Left lung (tissue), 10 donors: Measurements from ENCODE around the gene DSC3. TPM values are rescaled to one million over a fixed set of nuclear protein-coding genes. Genes with fewer than 3 reads are reported as not detected.

ENCODE experiments used
- ATAC-seq: fragments of 200-7000 bp; cut with Tn5 transposase; one replicate; pipeline ENCODE4 v1.9.1; 2020; ENCODE audit warnings: moderate library complexity
- DNase-seq, 4 donors: peaks; one replicate each; pipeline ENCODE4 v3.0.0-alpha.2; 2013 to 2020
- H3K27ac ChIP-seq, 2 donors: fragments of 200-600 bp; sonication (generic) in 1 of 2; one replicate each; pipeline versions ENCODE4 v1.5.0 to v1.8.0; 2020 to 2021
- H3K27me3 ChIP-seq, 2 donors: fragments of 200-600 bp; sonication (generic) in 1 of 2; one replicate each; pipeline versions ENCODE4 v1.5.0 to v1.8.0; 2020 to 2021
- H3K36me3 ChIP-seq, 2 donors: fragments of 200-600 bp; sonication (generic) in 1 of 2; one replicate each; pipeline versions ENCODE4 v1.5.0 to v1.8.0; 2020 to 2021
- H3K4me1 ChIP-seq, 2 donors: fragments of 200-600 bp; one replicate each; pipeline ENCODE4 v1.8.0; 2021
- H3K4me3 ChIP-seq, 2 donors: fragments of 200-600 bp; sonication (generic) in 1 of 2; one replicate each; pipeline versions ENCODE4 v1.5.0 to v1.8.0; 2020 to 2021; ENCODE audit warnings: mild to moderate bottlenecking in 1 of 2
- H3K9me3 ChIP-seq, 2 donors: fragments of 200-600 bp; sonication (generic) in 1 of 2; one replicate each; pipeline versions ENCODE4 v1.5.0 to v1.8.0; 2020 to 2021
- CTCF ChIP-seq, 2 donors: fragments of 200-600 bp; sonication (generic) in 1 of 2; IDR thresholded peaks; one replicate each; pipeline versions ENCODE4 v1.5.0 to v1.8.0; 2021; ENCODE audit warnings: antibody characterized with exemption in 2 of 2
- intact Hi-C, 2 donors: fragments of 100-400 bp; cut with DNase I; formaldehyde crosslinking; loops; one replicate each; pipeline versions ENCODE4 v1.11.2 to v1.14.2; 2022
- polyA plus RNA-seq, 6 donors: library from polyadenylated mRNA; unstranded; fragments of 120-200 nt; gene quantifications; one replicate each; pipeline ENCODE4 v1.2.1, GENCODE V29; 2013; ENCODE audit not compliant: insufficient read length in 6 of 6
- total RNA-seq, 2 donors: library from RNA; stranded (reverse); fragmentation: NEBNext Ultra II Directional; extraction: Animal tissue kit (Norgen Biotek cat#: 25700); gene quantifications; one replicate each; pipeline ENCODE4 v1.2.1, GENCODE V29; 2021
- donor health status: DM: no; HTN: yes; CAD: no.
- donor health status: DM: no; HTN: no; CAD: no.

DSC3 gene
- total and polyA plus RNA-seq, 8 donors, result 0.14 to 0.97 (median 0.30) TPM; not detected in 1

- Histone ChIP-seq H3K27ac (no peak overlapping the region), H3K4me3 (no peak overlapping the region), H3K9me3 (peaks cover 0 to 5% of the 10 kb centered on the region in 2 donors), H3K36me3 (no peaks in the 10 kb centered on the region), H3K27me3 (peaks cover 0 to under 1% of the 10 kb centered on the region in 2 donors), H3K4me1 (no peaks in the 10 kb centered on the region)
- intact Hi-C loops, result no loop called here
- DNase-seq, result no peak
- ATAC-seq, result no peak
- TF ChIP-seq CTCF (IDR thresholded peaks at IDR 0.05), result no peak
Measured at GRCh38 chr18:31050635-31051034, 8.1 kb upstream of the DSC3 start.

- Histone ChIP-seq H3K27ac (no peak overlapping the region), H3K27me3 (peaks cover 0 to 15% of the 10 kb centered on the region in 2 donors), H3K36me3 (no peaks in the 10 kb centered on the region), H3K4me1 (no peaks in the 10 kb centered on the region), H3K4me3 (no peak overlapping the region), H3K9me3 (peaks cover 0 to 5% of the 10 kb centered on the region in 2 donors)
- ATAC-seq, result no peak
- no peak for TF ChIP-seq CTCF (IDR thresholded peaks at IDR 0.05)
- DNase-seq, result no peak
- intact Hi-C loops, result no loop called here
Measured at GRCh38 chr18:31049189-31049588, 6.6 kb upstream of the DSC3 start.

GRCh38 chr18:31048216-31048615 lies 5.7 kb upstream of the DSC3 start:
- no peaks in the 10 kb centered on the region for H3K36me3 ChIP-seq
- H3K4me1 ChIP-seq, result no peaks in the 10 kb centered on the region
- DNase-seq (no peak), ATAC-seq (no peak)
- H3K4me3 ChIP-seq, result no peak overlapping the region
- peaks cover 0 to under 1% of the 10 kb centered on the region in 2 donors for H3K9me3 ChIP-seq
- H3K27ac ChIP-seq, result no peak overlapping the region
- intact Hi-C loops, result no loop called here
- TF ChIP-seq CTCF (IDR thresholded peaks at IDR 0.05), result no peak
- H3K27me3 ChIP-seq, result peaks cover 7 to 25% of the 10 kb centered on the region in 2 donors

- Histone ChIP-seq H3K27me3 (peaks cover 20 to 38% of the 10 kb centered on the region in 2 donors), H3K9me3 (no peaks in the 10 kb centered on the region), H3K27ac (no peak overlapping the region), H3K4me1 (peaks cover 0 to 7% of the 10 kb centered on the region in 2 donors), H3K4me3 (no peak overlapping the region), H3K36me3 (no peaks in the 10 kb centered on the region)
- ATAC-seq, result no peak
- intact Hi-C loops, result no loop called here
- no peak for TF ChIP-seq CTCF (IDR thresholded peaks at IDR 0.05)
- DNase-seq, result no peak
Measured at GRCh38 chr18:31046916-31047315, 4.4 kb upstream of the DSC3 start.

GRCh38 chr18:31045599-31045998 lies 3.1 kb upstream of the DSC3 start:
- Histone ChIP-seq H3K27ac (no peak overlapping the region), H3K9me3 (no peaks in the 10 kb centered on the region), H3K36me3 (no peaks in the 10 kb centered on the region), H3K4me1 (peaks cover 6 to 7% of the 10 kb centered on the region in 2 donors), H3K27me3 (peaks cover 33 to 51% of the 10 kb centered on the region in 2 donors), H3K4me3 (no peak overlapping the region)
- intact Hi-C loops, result no loop called here
- no peak for DNase-seq
- ATAC-seq, result no peak
- TF ChIP-seq CTCF (IDR thresholded peaks at IDR 0.05), result no peak
